ENCODE measurements around the gene POLE4.

The POLE4 gene, protein sequence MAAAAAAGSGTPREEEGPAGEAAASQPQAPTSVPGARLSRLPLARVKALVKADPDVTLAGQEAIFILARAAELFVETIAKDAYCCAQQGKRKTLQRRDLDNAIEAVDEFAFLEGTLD

DNA sequence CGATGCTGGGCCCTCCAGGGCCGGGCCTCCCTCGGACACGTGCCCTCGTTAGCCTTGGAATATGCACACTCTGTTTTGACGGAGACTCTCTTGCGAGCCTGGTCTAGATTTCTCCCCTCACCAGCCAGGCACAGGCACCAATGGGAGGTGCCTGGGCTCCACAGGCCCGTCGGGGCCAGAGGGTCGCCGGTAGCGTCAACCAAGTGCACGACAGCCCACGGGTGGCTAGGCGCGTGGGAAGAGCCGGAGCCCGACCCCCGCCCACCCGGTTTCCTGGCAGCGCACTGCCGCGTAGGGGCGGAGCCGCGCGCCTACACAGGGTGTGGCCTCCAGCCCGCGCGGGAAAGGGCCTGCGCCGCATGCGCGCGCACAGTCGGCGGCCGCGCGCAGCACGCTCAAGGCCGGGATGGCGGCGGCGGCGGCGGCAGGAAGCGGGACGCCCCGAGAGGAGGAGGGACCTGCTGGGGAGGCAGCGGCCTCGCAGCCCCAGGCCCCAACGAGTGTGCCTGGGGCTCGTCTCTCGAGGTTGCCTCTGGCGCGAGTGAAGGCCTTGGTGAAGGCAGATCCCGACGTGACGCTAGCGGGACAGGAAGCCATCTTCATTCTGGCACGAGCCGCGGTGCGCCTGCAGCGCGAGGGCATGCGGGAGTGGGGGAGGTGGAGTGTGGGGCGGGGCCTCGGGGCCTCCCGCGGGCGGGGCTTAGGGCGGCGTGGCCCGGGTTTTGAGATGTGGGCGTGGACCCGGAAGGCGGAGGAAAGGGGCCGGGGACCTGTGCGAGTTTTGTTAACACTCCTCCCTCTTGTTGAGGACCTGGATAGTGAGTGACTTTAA is at the start of gene POLE4:
Gene POLE4, plus strand, starts transcription at position 370 of the 832 bp plus-strand sequence. Its CDS starts 37 bp downstream, at position 407.
- peak; percentile 88 for DNase-seq (ENCODE audit: low read depth)

DNA sequence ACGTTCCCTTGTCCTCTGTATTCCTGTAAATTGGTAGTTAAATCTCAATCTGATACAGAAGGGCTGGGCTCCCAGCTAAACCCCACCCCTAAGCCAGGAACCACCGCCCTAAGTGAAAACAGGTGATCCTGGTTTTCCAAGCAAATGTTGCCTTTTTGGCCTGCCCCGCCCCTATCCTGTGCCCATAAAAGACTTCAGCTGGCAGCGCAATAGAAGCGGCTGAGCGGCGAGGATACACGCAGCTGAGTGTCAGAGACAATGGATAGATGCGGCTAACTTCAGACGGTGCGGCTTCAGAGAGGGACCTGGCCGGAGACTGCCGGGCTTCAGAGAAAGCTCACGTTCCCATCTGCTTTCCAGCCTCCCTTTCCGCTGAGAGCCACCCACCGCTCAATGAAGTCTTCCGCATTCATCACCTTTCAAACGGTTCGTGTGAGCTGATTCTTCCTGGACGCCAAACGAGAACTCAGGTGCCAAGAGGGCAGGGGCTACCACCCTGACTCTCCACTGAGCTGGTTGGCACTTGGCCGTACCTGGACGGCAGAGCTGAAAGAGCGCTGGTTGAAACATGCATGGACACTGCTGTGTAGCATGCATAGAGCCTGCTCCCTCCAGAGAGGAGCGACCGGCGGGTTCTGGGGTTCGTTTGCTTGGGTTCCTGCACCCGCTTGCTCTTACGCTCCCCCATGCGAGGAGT is 49.5 kb upstream of the POLE4 start:
- DNase-seq (ENCODE audit: low read depth), result no peak

DNA sequence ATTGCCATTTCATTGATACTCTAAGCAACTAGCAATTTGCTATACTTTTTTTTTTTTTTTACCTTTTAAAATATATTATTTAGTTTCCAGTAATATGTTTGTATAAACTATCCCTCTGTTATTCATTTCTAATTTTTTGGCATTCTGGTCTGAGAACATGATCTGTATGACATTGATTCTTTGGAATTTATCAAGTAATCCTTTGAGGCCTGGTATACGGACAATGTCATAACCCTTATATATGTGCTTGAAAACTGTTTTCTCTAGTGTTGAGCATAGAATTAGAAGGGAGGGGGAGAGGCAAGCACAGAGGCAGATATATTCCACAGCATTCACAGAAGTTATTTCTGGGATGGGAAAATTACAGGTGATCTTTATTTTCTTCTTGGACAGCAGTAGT is 48.2 kb upstream of the POLE4 start:
- no peak for DNase-seq (ENCODE audit: low read depth)

DNA sequence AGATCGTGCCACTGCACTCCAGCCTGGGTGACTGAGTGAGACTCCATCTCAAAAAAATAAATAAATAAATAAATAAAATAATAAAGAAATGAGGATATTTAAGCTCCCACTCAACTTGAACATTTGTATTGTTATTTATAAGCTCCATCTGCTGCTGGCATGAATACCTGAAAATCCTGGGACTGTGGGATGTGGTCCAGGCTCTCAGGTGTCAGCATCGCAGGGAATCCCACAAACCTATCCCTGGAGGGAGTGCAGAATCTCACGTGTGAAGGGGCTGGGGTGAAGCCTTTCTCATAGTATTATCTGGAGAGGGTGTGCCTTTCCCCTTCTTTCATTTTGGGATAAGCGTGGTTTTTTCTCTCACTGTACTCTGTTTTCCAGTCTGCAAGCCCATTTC is 47.4 kb upstream of the POLE4 start:
- DNase-seq (ENCODE audit: low read depth), result no peak

DNA sequence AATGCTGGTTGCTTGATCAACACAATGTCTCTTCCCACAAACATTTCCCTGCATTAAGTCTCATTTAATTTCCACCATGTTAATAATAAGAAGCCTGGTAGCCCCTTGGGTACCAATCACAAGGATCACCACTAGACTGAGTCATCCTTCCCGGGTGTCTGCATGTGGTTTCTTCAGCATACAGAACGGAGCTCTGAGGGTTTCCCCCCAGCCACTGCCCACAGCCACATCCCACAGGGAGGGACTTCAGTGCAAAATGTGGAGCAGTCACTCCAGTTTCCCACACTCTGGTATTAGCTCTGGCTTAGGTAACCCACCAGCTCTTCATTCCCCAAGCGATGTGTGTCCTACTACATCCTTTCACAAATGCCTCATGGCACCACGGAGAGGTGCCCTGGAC is 42.7 kb upstream of the POLE4 start:
- DNase-seq (ENCODE audit: low read depth), result no peak

DNA sequence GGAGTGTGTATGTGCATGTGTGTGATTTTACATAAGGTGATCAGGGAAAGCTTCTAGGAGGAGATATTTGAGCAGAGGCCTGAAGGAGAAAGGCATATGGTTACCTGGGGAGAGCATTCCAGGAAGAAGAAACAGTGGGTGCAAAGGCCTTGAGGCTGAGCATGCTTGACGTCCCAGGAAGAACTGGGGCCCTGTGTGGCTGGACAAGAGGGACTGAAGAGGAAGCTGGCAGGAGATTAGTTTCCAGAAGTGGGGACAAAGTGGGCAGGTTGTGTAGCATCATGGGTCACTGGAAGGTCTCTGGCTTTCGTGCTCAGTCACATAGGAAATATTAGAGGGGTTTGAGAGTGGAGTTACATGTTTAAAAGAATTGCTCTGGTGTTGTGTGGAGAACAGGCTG is 42.0 kb upstream of the POLE4 start:
- no peak for DNase-seq (ENCODE audit: low read depth)

DNA sequence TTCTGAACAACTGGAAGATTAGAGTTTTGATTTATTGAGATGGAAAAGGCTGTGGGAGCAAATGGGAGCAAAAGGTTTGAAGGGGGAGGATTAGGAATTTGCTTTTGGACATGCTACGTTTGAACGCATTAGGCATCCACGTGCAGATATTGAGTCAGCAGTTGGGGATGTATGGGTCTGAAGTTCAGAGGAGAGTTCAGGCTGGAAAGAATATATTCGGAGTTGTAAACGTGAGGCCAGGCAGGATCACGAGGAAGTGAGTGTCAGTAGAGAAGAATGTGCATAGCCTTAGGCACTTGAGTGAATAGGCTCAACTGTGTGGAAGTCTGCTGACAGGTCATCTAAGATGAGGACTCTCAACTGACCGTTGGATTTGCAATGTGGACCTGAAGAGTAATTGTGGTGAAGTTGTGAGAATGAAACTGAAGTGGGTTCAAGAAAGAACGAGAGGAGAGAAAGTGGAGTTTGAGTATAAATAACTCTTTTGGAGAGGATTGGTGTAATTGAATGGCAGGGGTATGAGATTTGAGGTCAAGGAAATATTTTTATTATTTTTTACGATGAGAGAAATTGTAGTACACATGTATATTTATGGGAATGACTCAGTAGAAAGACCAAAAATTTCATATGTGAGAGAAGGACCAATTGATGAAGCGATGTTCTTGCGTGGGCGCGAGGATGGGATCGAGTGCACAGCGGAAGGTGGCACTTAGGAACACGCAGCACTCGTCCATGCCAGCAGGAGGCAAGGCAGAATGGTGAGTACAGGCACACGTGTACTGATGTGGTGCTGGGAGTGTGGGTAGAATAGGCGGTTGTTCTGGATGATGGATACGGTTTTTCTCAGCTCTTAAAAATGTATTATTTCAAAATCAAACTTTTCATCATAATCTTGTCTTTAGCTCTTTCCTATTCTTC is 40.5 kb upstream of the POLE4 start:
- no peak for DNase-seq (ENCODE audit: low read depth)

DNA sequence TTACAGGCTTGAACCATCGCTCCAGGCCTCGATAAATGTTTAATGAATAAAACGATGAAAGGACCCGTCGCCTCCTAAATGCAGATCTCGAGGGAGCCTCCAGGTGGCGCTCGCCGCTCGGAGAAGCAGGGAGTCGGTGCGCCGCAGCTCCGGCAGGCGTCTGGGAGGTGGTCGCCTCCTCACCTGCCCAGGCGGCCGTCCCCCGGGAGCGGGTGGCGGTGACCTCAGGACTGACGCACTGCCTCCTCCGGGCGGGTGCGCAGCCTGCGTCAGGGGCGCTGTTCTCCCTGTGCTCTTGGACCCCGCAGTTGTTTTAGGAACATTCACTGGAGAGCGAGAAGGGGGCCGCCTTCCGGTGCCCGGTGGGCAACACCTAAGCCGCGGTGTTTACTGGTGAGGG is 38.6 kb upstream of the POLE4 start:
- peak; percentile 49 for DNase-seq (ENCODE audit: low read depth)

DNA sequence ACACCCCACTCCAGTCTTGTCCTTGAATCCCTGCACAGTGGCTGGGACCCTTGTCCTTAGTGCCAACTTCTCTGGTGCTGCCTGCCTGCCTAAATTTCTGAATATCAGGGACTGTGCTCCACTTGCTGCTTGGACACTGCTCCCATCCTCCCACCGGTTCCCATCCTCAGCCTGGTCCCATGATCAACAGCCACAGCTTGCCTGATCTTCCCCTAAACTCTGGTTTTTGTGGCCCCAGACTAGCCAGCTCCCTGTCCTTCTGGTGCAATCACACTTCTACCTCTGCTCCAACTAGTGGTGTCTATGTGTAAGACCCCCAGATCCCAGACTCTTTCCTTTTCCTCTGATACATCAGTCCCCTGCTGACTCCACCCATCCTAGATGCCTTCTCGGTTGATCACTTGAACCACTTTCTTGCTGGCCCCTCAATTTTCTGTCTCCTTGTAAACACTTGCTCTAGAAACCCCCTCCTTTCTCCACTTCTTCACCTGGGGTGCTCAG is 37.2 kb upstream of the POLE4 start:
- DNase-seq (ENCODE audit: low read depth), result no peak

DNA sequence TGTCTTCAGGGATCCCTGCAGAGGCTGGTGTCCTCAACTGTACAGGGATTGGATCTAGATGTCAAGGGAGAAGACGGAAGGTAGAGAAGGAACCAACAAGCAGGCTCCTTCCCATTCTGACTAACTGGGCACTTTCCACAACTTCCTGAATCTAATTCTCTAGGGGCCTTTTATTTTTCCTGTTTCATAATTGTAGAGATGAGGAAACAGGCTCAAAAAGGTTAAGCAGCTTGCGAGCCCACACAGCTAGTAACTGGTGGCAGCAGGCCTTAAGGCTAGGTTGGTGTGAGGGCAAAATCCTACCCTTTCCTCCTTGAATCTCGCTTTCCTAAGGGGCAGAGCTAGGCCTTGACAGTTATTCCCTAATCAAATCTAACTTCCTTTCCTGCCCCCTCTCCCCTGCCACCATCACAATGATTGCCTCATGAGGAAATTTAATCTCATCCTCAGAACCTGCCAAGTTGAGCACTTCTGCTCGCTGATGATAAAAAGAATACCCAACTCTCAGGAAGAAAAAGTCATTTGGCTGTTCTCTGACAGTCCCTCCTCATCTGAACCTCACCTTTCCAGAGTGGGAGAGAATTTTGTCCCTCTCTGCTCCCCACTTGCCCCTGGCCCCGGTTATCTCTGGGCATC is 35.7 kb upstream of the POLE4 start:
- no peak for DNase-seq (ENCODE audit: low read depth)

DNA sequence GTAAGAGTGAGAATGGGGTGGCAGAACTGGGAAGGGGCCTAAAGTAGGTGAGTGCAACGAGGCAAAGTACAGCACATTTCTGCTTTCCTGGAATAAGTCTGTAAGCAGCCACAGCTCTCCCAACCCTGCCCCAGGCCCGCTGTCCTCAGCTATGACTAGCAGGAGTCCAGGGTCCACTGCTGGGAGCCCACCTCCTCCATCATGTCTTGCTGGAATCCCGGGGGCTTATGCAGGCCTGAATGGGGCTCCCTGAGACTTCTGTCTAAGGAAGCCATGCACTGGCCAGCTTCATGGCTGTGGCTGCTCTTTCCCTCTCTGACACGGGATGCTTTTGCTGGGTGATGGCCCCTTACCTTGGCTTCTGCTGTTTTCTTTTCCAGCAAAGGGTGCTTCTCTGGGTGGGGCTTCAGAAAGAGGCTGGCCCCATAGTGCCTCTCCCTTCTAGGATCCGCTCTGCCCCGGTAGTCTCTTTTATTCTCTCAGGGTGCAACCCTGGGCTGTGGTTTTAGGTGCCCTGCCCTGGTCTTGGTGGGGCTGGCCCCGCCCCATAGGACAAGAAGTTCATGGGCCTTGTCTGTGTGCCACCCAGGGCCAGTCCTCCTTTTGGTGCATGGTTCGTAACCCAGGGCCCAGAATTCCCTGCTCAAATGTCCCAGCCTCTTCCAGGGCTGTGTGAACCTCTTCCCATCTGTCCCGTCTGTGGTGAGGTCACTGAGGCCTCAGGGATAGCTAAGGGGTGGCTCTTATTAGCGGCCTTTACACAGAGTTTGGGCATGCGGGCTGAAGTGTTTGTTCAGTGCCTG is 33.8 kb upstream of the POLE4 start:
- DNase-seq (ENCODE audit: low read depth), result no peak

DNA sequence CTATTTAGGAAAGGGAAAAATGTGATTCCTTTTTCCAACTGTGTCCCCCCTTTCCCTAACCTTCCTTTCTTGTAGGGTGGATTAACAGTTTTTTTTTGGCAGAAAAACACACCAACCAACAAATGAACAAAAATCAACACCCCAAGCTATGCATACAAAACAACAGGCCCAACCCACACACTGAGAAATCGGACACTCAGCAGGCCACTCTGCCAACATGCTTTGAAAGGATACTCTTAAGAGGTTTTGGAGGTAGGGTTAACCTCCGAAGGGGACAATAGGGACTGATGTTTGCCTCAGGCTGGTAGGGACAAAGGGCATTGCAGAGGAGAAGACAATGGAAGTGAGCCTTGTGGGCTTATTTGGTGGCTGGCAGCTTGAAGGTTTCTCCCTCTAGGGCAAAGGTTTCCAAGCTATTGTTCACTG is 33.1 kb upstream of the POLE4 start:
- no peak for DNase-seq (ENCODE audit: low read depth)

DNA sequence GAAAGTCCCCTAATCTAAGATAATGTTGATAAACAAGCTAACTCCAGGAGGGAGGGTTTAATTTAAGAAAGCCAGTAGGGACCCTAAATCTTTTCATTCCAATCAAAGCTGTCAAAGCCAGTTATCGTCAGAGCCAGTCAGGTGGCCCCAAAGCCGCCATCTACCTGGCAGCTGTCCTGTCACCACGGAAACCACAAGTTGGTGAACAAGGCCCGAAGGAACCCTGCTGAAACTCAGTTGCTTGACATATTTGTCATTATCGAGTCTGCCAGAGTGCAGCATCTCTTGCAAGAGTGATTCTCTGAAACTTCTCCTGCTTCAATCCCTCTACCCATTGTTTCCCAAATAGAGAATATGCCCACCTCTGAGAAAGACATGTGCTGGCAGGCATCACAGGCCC is 30.8 kb upstream of the POLE4 start:
- DNase-seq (ENCODE audit: low read depth), result no peak

DNA sequence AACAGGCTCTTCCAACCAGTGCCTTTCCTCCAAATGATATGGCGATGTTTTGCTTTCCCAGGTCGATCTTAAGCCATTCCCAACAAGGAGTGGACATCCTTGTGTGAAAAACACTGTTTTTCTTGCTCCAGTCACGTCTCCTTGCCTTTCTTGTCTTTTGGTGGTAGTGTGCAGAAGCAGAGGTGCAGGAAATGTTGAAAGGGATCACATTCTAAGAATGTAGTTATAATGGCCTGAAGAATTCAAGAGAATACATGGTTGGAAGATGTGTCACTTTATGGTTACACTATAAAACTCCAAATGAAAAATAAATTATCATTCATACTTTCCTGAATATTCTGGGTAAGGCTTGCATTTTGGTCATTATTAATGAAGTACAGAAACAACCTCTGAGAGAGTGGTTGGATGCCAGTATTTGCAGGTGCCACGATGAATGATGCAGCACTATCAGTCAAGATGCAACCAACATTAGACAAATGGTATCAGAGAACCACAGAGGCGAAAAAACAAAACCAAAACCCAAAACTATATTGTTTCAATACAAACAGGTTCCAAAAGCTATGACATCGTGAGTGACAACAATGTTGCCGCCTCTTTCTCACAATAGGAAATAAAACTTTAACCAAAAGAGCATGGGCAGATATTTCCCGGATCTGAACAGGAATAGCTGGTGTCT is 27.5 kb upstream of the POLE4 start:
- no peak for DNase-seq (ENCODE audit: low read depth)

DNA sequence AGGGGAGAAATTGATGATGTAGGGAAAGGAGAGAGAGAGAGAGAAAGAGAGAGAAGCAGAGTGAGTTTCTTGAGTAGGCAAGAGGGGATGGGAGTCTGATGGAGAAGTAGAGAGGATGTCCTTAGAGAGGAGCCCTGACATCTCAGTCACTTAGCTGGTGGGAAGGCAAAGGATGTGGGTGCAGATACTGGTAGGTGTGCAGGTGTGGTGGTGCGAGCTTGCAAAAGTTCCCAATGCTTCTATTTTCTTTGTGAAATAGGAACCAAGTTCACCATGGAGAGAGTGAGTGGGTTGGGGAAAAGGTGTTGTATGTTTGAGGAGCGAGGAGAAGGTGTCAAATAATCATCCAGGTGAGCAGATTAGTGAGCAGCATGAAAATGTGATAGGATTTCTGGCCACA is 26.5 kb upstream of the POLE4 start:
- DNase-seq (ENCODE audit: low read depth), result no peak

DNA sequence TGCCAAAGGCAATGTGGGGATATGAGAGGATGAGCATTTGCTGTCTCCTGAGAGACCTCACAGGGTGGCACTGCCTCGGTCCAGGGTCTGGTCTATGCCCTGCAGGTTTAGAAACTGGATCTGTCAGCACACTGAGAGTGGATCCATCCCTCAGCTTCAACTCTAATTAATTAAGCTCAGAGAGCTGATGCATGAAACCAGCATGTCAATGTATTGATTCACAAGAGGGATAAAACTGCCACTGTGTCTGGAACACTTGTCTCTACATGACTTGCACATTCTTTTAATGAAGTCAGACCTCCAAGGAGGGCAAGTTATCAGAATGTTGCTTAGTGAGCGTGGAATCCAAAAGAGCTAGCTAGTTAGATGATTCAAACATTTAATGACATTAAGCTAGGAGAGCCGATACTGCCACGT is 22.5 kb upstream of the POLE4 start:
- DNase-seq (ENCODE audit: low read depth), result no peak

DNA sequence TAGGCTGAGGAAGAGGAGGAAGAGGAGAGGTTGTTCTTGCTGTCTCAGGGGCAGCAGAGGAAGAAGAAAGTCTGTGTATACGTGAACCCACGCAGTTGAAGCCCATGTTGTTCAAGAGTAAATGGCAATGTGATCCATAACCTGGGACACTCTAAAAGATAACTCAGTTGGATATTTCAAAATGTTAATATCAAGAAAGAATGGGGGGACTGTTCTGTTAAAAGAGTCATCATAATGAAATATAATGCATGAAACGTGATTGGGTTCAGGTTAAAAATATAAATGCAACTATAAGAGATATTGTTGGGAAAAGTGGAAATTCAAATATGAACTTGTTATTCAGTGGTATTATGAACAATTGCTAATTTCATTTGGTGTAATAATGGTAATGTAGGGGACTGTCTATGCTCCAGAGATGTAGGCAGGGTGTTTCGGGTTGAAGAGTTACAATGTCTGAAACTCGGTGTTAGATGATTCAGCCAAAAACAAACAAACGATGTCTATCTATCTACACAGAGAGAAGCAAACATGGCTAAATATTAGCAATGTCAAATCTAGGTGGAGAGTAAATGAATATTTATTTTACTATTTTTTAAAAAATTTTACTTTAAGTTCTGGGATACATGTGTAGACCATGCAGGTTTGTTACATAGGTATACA is 21.1 kb upstream of the POLE4 start:
- DNase-seq (ENCODE audit: low read depth), result no peak

DNA sequence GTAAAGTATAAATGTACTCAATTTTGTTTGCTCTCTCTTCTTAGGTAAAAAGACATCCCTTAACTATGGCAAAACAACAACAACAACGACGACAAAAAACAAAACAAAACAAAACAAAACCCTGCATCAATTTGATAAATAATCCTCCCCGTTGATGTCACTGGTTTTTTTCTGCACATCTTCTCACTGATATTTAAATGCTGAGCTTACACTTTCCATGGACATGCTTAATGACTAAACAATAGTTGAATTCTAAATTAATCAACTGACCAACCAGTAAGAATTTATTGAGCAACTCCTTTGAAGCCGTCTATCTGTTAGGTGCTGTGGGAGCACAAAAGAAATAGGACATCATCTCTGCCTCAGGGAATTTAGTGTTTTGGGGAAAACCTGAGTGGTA is 20.2 kb upstream of the POLE4 start:
- no peak for DNase-seq (ENCODE audit: low read depth)

Measured in activated T-helper 1 cell treated with Interleukin-2 at 50 U/mL for 16 hours (primary cell).